ENCODE data around the gene KCNJ3.

KCNJ3 gene

DNA sequence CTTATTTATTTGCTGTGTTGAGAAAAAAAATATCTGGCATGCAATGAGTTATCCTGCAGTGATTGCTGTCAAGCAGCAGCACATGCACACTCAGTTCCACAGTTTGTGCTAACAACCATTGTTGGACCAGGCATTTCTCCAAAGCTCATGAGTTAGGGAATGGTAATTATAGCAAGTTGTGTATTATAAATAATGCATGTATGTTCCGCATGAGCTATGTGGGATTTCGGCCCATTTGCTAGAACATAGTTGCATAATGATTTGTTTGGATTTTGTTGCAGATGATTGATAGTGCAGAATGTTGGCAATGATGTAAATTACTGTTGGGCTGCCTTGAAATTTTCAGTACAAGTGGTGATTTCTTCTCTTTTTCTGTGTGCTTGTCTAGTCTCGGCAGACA, 10.7 kb downstream of the KCNJ3 start:
- no peak for DNase-seq

DNA sequence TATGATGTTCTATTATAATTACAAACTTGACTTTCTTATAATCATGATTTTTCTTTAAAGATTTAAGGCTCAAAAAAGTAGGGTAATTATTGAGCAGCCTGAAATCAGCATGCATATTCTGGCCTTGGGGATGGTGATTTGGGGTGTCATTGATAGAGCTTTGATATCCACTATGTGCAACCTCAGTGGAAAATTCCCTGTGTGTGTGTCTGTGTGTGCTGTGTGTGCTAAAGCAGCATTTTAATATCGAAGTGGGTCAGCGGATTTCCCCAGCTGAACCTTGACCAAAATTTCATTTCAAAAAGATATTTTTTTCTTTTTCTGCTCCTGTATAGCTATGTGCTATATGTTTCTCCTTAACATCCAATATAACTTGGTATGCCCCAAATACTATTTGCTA, 11.6 kb downstream of the KCNJ3 start:
- no peak for DNase-seq

DNA sequence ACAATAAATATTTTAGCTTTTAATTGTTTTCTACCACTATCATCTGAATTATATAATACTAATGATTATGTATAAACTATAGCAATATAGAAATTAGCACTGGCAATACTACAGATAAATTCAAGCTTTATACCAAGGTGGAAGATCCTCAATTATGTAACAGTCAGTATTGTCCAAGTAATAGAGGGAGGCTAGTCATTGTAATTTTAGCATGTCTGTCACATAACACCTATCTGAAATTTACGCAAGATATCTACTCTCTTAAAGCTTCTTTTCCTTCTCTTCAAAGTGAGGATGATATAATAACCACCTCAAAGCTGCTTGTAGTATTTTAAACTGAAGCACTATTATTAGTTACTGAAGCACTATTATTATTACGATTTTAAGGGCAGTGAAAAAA, 12.2 kb downstream of the KCNJ3 start:
- DNase-seq: no peak

- no peak for DNase-seq
Observed at GRCh38 chr2:154713675-154714074, 15.2 kb downstream of the KCNJ3 start.

GRCh38 chr2:154720651-154721050, 22.2 kb downstream of the KCNJ3 start:
- no peak for DNase-seq

GRCh38 chr2:154724194-154724797, 25.8 kb downstream of the KCNJ3 start:
- no peak for DNase-seq

DNA sequence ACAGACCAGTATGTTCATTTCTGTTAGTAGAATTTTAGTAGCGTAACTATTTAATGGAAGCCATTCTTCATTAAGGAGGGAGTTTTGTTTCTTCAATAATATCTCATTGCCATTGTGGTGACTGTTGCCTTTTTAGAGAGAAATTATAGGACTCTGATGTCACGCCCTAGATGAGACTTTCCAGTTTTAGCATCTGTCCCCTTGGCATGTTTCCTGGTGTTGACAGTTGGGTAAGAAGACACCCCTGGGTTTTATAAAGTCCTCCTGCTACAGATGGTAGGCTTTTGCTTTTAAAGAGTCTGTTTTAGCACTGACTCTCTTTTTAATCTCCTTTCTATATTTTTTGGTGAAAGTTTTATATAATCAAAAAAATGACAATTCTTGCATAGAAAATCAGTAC, 41.9 kb downstream of the KCNJ3 start:
- DNase-seq: no peak

DNA sequence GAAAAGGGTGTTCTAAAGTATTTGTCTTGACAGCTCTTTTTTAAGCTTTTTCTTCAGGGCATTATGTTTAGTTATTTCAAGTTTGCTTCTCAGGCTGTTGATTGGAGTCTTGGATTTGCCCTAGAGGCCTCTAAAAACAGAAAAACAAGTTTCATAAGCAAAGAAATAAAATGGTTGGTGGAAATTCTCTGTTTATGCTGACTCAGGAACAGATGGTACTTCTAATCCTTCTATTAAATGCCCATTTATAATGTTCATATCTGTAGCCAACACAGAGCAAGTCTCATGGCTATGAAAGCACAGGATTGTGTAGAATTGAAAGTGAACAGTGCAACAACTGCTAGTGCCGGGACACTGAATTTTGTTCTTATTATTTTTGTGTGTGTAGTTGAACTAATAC, 60.4 kb downstream of the KCNJ3 start:
- DNase-seq: no peak

GRCh38 chr2:154762638-154763037, 64.1 kb downstream of the KCNJ3 start:
- DNase-seq: no peak

DNA sequence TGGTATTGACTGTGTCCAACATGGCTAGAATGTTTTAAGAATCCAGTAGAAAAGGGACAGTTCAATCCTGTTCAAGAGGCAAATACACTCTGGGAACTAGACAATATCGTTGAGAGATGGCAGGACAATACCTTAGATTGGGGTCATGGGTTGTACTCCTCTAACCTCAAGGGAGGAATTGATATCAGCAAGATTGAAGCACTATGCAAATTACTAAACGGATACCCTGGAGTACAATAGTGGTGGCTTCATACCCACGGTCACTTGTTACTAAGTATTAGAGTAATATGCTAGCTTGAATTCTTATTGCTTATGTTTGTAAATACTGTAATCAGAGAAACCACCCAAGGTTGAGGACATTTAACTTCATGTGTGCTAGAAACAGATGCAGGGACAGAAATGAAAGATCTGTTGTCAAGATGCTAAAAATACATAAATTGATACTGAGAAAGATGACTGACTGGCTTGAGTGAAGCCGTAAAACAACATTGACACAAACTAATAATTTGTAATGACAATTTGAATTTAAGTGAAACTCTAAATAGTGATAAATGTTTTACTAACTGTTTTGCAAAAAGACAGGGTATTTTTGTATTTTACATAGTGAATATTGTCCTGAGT, 73.3 kb downstream of the KCNJ3 start:
- no peak for DNase-seq

GRCh38 chr2:154776825-154777224, 78.3 kb downstream of the KCNJ3 start:
- no peak for DNase-seq

DNA sequence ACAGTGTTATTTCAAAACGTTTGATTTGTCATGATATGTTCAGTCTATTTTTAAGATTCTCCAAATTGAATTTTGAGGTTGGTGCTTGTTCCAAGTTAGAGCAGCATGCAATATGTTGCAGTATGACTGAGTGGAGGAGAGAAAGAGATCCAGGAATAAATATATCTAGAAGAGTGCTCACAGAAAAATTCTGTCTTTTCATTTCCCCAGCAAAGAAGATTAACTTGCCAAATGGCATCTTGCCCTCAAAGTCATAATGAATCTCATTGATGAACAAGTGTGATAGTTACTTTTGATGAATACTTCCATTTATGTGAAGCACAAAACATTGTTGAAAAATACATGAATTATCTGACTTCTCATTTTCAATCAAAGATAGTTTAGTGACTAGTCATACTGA, 95.9 kb downstream of the KCNJ3 start:
- no peak for DNase-seq

DNA sequence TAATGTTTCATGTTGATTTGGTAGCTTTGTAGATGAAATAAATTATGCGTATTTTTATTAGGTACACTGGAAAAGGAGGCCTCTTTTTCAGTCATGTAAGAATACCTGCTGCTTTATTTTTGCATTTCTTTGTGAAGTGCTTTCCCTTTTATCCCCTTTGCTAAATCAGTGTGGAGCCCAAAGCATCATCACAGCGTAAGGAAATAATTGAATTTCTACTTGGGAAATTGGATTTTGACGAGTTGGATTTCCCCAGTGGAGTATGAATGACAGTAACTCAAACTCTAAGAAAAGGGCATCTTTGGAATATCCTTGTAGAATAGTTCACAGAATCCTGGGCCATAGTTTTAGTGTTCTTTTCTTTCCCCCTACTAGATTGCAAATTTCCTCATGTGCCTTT, 97.2 kb downstream of the KCNJ3 start:
- no peak for DNase-seq

DNA sequence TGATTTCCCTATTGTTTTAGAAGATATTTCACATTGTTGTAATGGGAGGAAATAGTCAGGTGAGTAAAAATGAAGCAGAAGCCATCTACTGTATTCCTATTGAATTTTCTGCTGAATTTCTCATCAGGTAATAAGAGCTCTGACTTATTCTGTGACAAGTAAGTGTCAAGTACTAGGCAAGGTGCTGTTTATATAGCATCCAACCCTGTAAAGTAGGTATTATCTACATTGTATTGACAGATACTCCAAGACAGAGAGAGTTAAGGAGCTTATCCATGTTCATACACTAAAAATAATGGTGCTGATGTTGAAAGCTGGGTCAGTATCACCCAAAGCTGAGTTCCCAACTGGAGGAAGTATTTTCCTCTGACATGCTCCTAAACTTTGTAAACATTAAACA, 106.0 kb downstream of the KCNJ3 start:
- DNase-seq: no peak

GRCh38 chr2:154813636-154814035, 115.1 kb downstream of the KCNJ3 start:
- no peak for DNase-seq

DNA sequence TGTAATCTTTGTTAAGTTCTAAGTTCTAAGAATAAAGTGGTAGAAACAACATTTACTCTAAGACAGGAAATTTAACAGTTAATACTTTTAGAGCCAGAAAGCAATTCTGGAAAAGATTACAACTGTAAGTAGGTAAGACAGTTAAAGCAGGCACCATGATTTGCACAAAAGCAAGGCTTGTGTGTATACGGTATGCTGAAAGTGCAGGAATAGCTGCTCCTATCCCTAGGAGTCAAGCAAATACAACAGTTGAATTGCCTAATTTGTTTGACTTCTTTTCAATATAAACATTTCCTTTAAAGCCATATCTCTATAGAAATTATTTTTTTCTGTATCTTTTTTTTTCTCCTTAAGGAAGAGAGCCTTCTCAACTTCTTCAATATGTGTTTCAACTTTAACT, 116.4 kb downstream of the KCNJ3 start:
- DNase-seq: no peak

DNA sequence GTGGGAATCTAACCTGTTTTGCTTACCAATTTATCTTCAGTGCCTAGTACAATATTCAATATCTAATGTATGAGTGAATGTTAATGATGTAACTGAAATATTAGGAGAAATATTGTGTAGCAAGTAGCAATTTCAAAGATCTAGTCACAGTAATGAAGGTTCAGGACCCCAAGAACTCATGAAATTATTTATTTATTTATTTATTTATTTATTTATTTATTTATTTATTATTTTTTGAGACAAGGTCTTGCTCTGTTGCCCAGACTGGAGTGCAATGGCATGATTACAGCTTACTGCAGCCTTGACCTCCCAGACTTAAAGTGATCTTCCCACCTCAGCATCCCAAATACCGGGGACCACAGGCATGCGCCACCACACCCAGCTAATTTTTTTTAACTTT, 126.9 kb downstream of the KCNJ3 start:
- no peak for DNase-seq

GRCh38 chr2:154826827-154827226, 128.3 kb downstream of the KCNJ3 start:
- no peak for DNase-seq

DNA sequence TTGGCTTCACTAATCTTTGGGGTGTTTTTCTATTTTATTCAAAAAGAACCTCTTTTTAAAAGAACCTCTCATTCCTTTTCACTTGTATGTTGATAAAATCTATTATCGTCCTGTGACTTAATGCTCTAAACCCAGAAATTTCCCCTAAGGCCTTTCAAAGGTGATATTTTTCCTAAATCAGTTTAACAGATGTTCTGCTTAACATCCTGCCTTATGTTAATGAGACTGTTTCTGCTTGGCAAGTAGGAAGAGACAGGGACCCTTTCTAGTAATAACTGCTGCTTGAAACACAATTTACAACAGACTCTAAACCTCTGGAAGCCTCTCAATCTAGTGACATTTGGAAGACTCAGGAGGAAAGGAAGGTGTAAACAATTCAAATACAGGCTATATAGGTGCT, 128.8 kb downstream of the KCNJ3 start:
- DNase-seq: no peak

- no peak for DNase-seq
Observed at GRCh38 chr2:154832711-154833110, 134.2 kb downstream of the KCNJ3 start.

DNA sequence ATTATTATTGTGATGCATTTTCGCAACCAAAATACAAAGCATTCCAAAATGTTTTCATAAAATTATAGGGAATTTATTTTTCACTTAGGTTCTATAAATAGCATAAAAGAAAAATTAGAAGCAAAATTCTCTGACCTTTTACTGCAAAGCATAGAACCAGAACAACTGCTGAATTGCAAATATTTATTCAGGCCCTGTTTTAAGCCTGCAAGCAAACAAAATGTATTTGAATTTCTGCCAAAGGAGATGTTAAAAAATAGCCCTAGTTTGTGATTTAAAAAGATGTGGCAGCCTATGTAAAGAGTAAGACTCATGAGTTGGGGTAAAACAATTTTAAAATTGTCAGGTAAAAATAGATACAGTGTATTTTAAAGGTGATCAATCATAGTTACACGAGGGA, 138.1 kb downstream of the KCNJ3 start:
- DNase-seq: no peak

- no peak for DNase-seq
Observed at GRCh38 chr2:154837035-154837434, 138.5 kb downstream of the KCNJ3 start.

GRCh38 chr2:154844513-154844912, 146.0 kb downstream of the KCNJ3 start:
- no peak for DNase-seq

- no peak for DNase-seq
Observed at GRCh38 chr2:154846842-154847241, 148.3 kb downstream of the KCNJ3 start.

DNA sequence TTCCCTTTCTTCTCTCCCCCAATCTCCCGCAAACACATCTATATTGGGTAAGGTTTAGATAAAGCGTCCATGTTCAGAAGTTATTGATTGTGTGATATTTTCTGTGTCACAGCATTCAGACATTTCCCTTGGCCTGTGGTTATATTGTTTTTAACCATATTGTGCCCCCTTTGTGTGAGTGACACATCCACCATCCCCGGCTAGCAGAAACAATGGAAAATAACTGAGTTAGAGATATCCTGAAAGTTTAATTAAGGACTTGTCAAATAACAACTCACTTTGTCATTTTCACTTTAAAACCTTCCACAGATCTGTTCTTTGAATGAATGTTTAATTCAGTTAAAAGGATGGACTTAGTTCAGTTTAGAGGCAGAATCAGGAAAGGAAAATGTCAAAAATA, 151.0 kb downstream of the KCNJ3 start:
- DNase-seq: no peak

All from EL (cell line).